ENCODE results near the gene CPA5. TPM values are rescaled to one million over a fixed set of nuclear protein-coding genes. Genes with fewer than 3 reads are reported as not detected.
A peak's percentile ranks its signal among the peaks of the same experiment; 100 is the strongest.
"Not testable (repeated sequence)": the region's sequence is repeated elsewhere in the genome, so short reads cannot be mapped to it uniquely, and the experiment has no call there.

The CPA5 gene
- total RNA-seq, 2 donors from 2014 or later = 3.3 to 27.6 TPM

- H3K27me3 Mint-ChIP-seq = no peaks in the 10 kb centered on the region
- peaks cover 18% of the 10 kb centered on the region for H3K36me3 Mint-ChIP-seq (ENCODE audit: low read depth)
- no peak overlapping the region for H3K4me3 Mint-ChIP-seq
- no peak for ATAC-seq (replicated peaks)
- H3K4me1 Mint-ChIP-seq = peaks cover 29% of the 10 kb centered on the region
- H3K9me3 Mint-ChIP-seq = peaks cover under 1% of the 10 kb centered on the region
- H3K27ac Mint-ChIP-seq = no peak overlapping the region
These were observed 26.4 kb downstream of the CPA5 start for GRCh38 chr7:130371046-130371445.

GRCh38 chr7:130372402-130373165, 28.0 kb downstream of the CPA5 start:
- Mint-ChIP-seq H3K9me3 (peaks cover 8% of the 10 kb centered on the region), H3K27me3 (no peaks in the 10 kb centered on the region), H3K27ac (peak overlapping the region; percentile 0), H3K4me1 (peaks cover 21% of the 10 kb centered on the region), H3K36me3 (ENCODE audit: low read depth) (peaks cover 10% of the 10 kb centered on the region), H3K4me3 (no peak overlapping the region)
- ATAC-seq (replicated peaks) = no peak

- Mint-ChIP-seq H3K9me3 (peaks cover 8% of the 10 kb centered on the region), H3K4me3 (no peak overlapping the region), H3K27ac (no peak overlapping the region), H3K36me3 (ENCODE audit: low read depth) (no peaks in the 10 kb centered on the region), H3K4me1 (peaks cover 10% of the 10 kb centered on the region), H3K27me3 (no peaks in the 10 kb centered on the region)
- ATAC-seq (replicated peaks) = no peak
These were observed 29.9 kb downstream of the CPA5 start for GRCh38 chr7:130374507-130374906.

GRCh38 chr7:130376461-130376860, 31.8 kb downstream of the CPA5 start:
- not testable (repeated sequence) for ATAC-seq (replicated peaks)

GRCh38 chr7:130377178-130377577, 32.6 kb downstream of the CPA5 start:
- H3K27me3 Mint-ChIP-seq = no peaks in the 10 kb centered on the region
- no peak overlapping the region for H3K4me3 Mint-ChIP-seq
- no peak for ATAC-seq (replicated peaks)
- no peak overlapping the region for H3K27ac Mint-ChIP-seq
- no peaks in the 10 kb centered on the region for H3K4me1 Mint-ChIP-seq
- H3K36me3 Mint-ChIP-seq (ENCODE audit: low read depth) = no peaks in the 10 kb centered on the region
- peaks cover 8% of the 10 kb centered on the region for H3K9me3 Mint-ChIP-seq

More at GRCh38 chr7:130376461-130376860, 31.8 kb downstream of the CPA5 start:
- H3K9me3 Mint-ChIP-seq; H3K27me3 Mint-ChIP-seq; H3K4me3 Mint-ChIP-seq; H3K4me1 Mint-ChIP-seq; H3K36me3 Mint-ChIP-seq (ENCODE audit: low read depth); H3K27ac Mint-ChIP-seq: not testable (repeated sequence)

GRCh38 chr7:130379019-130379418, 34.4 kb downstream of the CPA5 start:
- Mint-ChIP-seq H3K27me3 (no peaks in the 10 kb centered on the region), H3K4me1 (no peaks in the 10 kb centered on the region), H3K36me3 (ENCODE audit: low read depth) (no peaks in the 10 kb centered on the region), H3K4me3 (no peak overlapping the region), H3K27ac (no peak overlapping the region), H3K9me3 (peaks cover 8% of the 10 kb centered on the region)
- no peak for ATAC-seq (replicated peaks)

- no peak for ATAC-seq (replicated peaks)
- H3K27me3 Mint-ChIP-seq = no peaks in the 10 kb centered on the region
- H3K4me3 Mint-ChIP-seq = no peak overlapping the region
- no peaks in the 10 kb centered on the region for H3K4me1 Mint-ChIP-seq
- H3K36me3 Mint-ChIP-seq (ENCODE audit: low read depth) = no peaks in the 10 kb centered on the region
- H3K27ac Mint-ChIP-seq = no peak overlapping the region
- peaks cover 8% of the 10 kb centered on the region for H3K9me3 Mint-ChIP-seq
These were observed 34.9 kb downstream of the CPA5 start for GRCh38 chr7:130379532-130379920.

- Mint-ChIP-seq H3K4me1 (no peaks in the 10 kb centered on the region), H3K9me3 (peaks cover 8% of the 10 kb centered on the region), H3K36me3 (ENCODE audit: low read depth) (no peaks in the 10 kb centered on the region), H3K27ac (peak within 1 kb of the TSS; percentile 58), H3K27me3 (no peaks in the 10 kb centered on the region), H3K4me3 (no peak within 1 kb of the TSS)
- no peak for ATAC-seq (replicated peaks)
These were observed 35.6 kb downstream of the CPA5 start, which contains the start of gene CPA1 for GRCh38 chr7:130379921-130380860. Gene CPA1, plus strand, starts transcription at chr7:130380494. Its CDS starts 27 bp downstream, at chr7:130380521.

GRCh38 chr7:130380861-130381455, 36.3 kb downstream of the CPA5 start:
- Mint-ChIP-seq H3K4me3 (no peak overlapping the region), H3K9me3 (peaks cover 8% of the 10 kb centered on the region), H3K36me3 (ENCODE audit: low read depth) (no peaks in the 10 kb centered on the region), H3K27ac (peak overlapping the region; percentile 58), H3K27me3 (no peaks in the 10 kb centered on the region), H3K4me1 (no peaks in the 10 kb centered on the region)
- no peak for ATAC-seq (replicated peaks)

GRCh38 chr7:130381468-130382312, 37.1 kb downstream of the CPA5 start:
- Mint-ChIP-seq H3K9me3 (peaks cover under 1% of the 10 kb centered on the region), H3K4me1 (no peaks in the 10 kb centered on the region), H3K27ac (no peak overlapping the region), H3K36me3 (ENCODE audit: low read depth) (no peaks in the 10 kb centered on the region), H3K4me3 (no peak overlapping the region), H3K27me3 (no peaks in the 10 kb centered on the region)
- no peak for ATAC-seq (replicated peaks)

GRCh38 chr7:130383187-130383980, 38.8 kb downstream of the CPA5 start:
- H3K36me3 Mint-ChIP-seq (ENCODE audit: low read depth) = no peaks in the 10 kb centered on the region

GRCh38 chr7:130384371-130384801, 39.8 kb downstream of the CPA5 start:
- Mint-ChIP-seq H3K4me3 (no peak overlapping the region), H3K9me3 (no peaks in the 10 kb centered on the region), H3K27me3 (no peaks in the 10 kb centered on the region), H3K36me3 (ENCODE audit: low read depth) (no peaks in the 10 kb centered on the region), H3K27ac (no peak overlapping the region), H3K4me1 (no peaks in the 10 kb centered on the region)
- ATAC-seq (replicated peaks) = no peak

More at GRCh38 chr7:130383187-130383980, 38.8 kb downstream of the CPA5 start:
- Mint-ChIP-seq H3K9me3 (no peaks in the 10 kb centered on the region), H3K4me3 (no peak overlapping the region), H3K27me3 (no peaks in the 10 kb centered on the region), H3K27ac (no peak overlapping the region), H3K4me1 (no peaks in the 10 kb centered on the region)
- ATAC-seq (replicated peaks) = no peak

Measured in activated T-helper 17 cell treated with anti-CD3 and anti-CD28 coated beads, Interleukin-2, amount 50 U/mL, for 72 hours (primary cell).